ENCODE results near the gene ELOA.

DNA sequence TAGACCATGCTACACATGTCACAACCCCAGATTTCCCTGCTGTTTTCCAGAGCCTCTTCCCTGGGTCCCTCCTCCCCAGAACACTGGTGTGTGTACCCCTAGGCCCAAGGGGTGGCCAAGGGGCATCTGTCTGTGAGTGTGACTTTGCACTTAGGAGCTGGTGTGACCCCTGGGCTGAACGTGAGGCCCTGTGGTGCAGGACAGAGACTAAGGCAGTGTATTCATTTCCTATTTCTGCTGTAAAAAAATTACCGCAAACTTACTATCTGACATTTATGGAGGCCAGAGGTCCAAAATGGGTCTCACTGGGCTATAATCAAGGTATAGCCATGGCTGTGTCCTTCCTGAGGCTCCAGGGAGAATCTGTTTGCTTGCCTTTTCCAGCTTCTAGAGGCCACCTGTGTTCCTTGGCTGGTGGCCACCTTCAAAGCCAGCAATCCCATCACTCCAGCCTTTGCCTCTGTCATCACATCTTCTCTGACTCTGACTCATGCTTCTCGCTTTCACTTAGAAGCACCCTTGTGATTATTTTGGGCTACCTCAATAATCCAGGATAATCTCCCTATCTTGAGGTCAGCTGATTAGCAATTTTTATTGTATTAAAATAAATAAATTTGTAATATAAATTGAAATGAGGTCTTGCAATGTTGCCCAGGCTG is 24.0 kb upstream of the ELOA start:
- TF ChIP-seq, protein P1, sequence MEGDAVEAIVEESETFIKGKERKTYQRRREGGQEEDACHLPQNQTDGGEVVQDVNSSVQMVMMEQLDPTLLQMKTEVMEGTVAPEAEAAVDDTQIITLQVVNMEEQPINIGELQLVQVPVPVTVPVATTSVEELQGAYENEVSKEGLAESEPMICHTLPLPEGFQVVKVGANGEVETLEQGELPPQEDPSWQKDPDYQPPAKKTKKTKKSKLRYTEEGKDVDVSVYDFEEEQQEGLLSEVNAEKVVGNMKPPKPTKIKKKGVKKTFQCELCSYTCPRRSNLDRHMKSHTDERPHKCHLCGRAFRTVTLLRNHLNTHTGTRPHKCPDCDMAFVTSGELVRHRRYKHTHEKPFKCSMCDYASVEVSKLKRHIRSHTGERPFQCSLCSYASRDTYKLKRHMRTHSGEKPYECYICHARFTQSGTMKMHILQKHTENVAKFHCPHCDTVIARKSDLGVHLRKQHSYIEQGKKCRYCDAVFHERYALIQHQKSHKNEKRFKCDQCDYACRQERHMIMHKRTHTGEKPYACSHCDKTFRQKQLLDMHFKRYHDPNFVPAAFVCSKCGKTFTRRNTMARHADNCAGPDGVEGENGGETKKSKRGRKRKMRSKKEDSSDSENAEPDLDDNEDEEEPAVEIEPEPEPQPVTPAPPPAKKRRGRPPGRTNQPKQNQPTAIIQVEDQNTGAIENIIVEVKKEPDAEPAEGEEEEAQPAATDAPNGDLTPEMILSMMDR (IDR thresholded peaks at IDR 0.05): no peak
- no peak for TF ChIP-seq POLR2A (IDR thresholded peaks at IDR 0.05; ENCODE audit: low read length)
- no peak for TF ChIP-seq RCOR1 (IDR thresholded peaks at IDR 0.05; ENCODE audit: low read depth, low read length)
- TF ChIP-seq MAZ (IDR thresholded peaks at IDR 0.05; ENCODE audit: borderline replicate concordance, low read depth, low read length): no peak
- TF ChIP-seq RNF2 (IDR thresholded peaks at IDR 0.05; ENCODE audit: borderline replicate concordance, low read depth): no peak
- TF ChIP-seq MAFK (IDR thresholded peaks at IDR 0.05; ENCODE audit: partially characterized antibody): no peak
- TF ChIP-seq, protein P2, sequence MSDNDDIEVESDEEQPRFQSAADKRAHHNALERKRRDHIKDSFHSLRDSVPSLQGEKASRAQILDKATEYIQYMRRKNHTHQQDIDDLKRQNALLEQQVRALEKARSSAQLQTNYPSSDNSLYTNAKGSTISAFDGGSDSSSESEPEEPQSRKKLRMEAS (IDR thresholded peaks at IDR 0.05): no peak
- no peak for TF ChIP-seq MYC (IDR thresholded peaks at IDR 0.05; ENCODE audit: borderline replicate concordance, low read length)
- no peak for TF ChIP-seq JUN (IDR thresholded peaks at IDR 0.05)
- TF ChIP-seq KDM1A (IDR thresholded peaks at IDR 0.05; ENCODE audit: low read depth): no peak
- no peak for TF ChIP-seq TP53 (CRISPR knock-in tag; IDR thresholded peaks at IDR 0.05)

Measured in A549 (cell line).